Right hindlimb (tissue), 1 donor: Measurements from ENCODE around the gene ZP2.
A peak's percentile ranks its signal among the peaks of the same experiment; 100 is the strongest.
"Not testable (repeated sequence)": the region's sequence is repeated elsewhere in the genome, so short reads cannot be mapped to it uniquely, and the experiment has no call there.

Experiments
- DNase-seq: peaks from one replicate; pipeline ENCODE4 v3.0.0-alpha.2; 2018

ZP2 gene

DNA sequence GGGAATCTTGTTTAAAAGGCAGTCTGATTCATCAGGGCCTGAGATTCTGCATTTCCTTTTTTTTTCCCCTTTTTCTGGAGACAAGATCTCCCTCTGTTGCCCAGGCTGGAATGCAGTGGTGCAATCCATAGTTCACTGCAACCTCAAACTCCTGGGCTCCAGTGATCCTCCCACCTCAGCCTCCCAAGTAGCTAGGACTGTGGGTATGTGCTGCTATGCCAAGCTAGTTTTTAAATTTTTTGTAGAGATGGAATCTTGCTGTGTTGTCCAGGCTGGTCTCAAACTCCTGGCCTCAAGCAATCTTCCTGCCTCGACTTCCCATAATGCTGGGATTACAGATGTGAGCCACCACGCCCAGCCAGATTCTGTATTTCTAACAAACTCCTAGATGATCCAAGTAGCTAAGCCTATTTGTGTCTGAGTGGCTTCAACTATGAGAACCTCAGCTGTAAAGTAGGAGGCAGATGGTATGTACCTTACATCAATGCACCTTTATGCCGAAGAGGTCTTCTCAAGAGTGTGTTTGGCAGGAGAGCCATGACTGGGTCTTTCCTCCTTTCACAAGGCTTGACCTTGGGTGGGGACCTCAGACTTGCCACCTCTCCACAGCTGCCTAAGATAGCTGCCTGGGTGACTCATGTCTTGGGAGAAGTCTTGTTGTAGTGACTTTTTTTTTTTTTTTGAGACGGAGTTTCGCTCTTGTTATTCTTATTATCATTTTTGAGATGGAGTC is 42.0 kb downstream of the ZP2 start:
- no peak for DNase-seq

DNA sequence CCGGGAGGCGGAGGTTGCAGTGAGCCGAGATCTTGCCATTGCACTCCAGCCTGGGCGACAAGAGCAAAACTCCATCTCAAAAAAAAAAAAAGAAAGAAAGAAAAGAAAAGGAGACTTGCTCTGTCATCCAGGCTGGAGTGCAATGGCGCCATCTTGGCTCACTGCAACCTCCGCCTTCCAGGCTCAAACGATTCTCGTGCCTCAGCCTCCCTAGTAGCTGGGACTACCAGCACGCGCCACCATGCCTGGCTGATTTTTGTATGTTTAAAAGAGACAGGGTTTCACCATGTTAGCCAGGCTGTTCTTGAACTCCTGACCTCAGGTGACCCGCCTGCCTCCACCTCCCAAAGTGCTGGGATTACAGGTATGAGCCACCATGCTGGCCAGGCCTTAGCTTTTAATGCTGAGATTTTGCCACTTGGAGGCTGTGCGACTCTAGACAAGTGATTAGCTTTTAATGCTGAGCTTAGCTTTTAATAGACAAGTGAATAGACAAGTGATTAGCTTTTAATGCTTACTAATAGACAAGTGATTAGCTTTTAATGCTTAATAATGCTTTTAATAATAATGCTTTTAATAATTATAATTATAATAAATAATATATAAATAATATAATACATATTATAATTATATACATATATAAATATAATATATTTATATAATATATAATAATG is 43.3 kb downstream of the ZP2 start:
- no peak for DNase-seq

DNA sequence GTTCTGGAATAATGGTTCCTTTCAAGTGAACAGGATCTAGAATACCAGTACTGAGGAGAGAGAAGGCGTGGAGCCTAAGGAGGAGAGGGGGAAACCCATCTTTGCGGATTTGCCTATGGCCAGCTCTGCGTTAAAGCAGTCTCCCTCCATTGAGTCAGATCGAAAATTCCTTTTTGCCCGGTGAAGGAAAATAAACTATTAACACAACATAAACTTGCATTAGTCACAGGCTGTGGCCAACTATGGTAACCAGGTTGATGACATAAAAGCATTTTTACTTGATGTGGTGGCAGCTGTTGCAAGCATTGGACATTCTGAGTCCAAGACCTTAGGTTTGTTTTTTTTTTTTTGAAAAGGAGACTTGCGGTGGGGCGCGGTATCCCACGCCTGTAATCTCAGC is 44.0 kb downstream of the ZP2 start:
- no peak for DNase-seq

DNA sequence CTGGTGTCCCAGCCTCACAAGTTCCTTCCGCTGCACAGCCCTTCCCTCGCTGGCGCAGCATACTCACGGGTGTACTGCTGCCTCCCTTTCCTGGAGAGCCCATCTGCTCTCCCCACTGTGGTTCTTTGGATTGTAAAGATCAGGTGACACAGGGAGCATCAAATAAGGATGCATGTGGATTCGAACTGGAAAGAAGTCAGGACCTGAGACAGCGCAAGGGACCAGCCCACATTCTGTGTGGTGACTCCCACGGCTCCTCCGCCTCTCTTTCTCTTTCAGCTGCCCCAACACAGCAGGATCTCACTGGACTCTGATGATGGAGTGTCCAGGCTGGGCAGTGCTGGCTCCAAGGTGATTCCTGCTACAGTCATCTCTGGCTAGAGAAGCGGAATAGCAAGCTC is 44.8 kb downstream of the ZP2 start:
- no peak for DNase-seq

DNA sequence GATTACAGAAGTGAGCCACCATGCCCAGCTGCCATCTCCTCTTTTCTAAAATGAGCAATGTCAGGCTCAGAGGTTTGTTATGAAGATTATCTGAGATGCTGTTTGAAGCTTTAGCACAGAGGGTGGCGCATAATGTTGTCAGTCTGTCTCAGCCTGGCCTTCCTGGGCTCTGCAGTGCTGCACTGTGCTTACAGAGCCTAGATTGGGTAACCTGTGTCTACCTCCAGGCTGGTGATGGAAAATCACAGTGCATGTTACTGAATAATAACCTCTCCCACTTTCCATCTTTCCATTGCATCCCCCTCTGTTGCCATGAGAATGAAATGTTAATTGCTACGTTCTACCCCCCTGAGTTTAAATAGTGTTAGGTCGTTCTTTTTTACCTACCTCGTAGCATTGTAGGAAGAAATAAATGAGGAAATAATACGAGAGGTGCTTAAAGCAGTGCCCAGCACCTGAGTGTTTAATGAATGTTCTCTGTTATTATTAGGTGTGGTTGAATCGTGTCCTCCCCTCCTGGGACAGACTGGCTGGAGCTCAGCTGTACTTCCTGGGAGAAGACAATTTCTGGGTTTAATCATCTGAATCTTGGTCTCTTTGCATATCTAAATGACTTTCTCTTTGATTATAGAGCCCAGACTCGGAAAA is 46.7 kb downstream of the ZP2 start:
- no peak for DNase-seq

DNA sequence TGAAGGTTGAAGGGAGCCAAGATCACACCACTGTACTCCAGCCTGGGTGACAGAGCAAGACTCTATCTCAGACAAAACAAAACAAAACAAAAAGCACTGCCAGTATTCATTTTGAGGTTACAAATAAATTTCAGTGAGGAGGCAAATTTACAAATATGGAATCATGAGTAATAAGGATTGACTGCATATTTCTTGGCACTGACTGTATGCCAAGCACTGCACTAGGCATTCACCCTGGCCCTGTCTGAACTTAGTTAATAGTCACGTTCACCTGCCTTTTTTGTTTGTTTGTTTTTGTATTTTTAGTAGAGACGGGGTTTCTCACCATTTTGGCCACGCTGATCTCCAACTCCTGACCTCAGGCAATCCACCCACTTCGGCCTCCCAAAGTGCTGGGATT is 47.8 kb downstream of the ZP2 start:
- no peak for DNase-seq

DNA sequence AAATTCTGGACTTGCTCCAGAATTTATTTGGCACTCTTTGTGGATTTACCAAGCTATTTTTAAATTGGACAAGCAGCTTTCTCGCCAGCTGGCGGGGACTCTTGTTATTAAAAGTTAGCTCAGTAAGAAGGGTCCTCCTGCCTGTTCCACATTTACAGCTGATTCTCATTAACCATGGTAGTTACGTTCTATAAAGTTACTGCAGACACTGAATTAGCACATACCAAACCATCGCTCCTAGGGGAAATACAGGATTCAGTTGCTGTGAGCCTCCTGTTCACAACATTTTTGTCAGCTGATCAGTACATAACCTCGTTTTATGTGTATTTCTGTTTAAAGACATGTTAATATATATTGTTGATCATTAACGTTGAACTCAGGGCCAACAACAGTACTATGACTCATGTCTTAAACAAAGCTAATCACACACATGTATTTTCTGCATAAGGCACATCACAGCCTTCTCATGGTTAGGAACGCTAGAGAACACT is 48.7 kb downstream of the ZP2 start:
- peak; percentile 49 for DNase-seq

DNA sequence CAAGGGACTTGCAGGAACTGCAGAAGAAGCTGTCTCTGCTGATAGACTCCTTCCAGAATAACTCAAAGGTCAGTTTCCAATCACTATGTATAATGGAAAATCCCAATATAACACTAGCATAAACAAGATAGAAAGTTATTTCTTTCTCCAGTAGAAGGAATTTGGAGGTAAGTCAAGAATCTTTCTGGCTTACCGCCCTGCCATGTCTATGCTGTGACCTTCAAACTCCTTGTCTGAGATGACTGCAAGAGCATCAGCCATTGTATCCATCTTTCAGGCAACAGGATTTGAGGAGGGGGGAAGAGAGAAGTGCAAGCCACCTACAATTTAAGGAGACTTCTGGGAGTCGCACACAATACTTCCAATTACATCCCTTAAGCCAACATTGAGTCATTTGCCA is 50.2 kb downstream of the ZP2 start:
- no peak for DNase-seq

DNA sequence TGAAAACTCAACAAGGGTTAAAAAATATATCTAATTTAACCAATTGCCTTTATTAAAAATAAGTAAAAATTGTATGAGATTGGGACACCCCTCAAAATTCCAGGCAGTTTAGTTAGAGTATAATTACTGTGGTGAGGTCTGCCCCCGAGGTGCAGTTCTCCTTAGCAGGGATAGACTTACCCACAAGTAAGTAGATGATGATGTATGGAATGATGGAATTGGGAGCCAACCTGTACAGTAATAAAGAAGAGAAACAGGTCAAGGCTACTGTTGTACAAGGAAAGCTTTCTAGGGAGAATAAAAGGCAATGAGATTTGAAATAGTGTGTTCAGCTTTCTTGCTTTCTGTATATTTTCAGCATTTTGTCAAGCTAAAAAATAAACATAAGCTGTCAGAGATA is 51.1 kb downstream of the ZP2 start:
- DNase-seq, result no peak

DNA sequence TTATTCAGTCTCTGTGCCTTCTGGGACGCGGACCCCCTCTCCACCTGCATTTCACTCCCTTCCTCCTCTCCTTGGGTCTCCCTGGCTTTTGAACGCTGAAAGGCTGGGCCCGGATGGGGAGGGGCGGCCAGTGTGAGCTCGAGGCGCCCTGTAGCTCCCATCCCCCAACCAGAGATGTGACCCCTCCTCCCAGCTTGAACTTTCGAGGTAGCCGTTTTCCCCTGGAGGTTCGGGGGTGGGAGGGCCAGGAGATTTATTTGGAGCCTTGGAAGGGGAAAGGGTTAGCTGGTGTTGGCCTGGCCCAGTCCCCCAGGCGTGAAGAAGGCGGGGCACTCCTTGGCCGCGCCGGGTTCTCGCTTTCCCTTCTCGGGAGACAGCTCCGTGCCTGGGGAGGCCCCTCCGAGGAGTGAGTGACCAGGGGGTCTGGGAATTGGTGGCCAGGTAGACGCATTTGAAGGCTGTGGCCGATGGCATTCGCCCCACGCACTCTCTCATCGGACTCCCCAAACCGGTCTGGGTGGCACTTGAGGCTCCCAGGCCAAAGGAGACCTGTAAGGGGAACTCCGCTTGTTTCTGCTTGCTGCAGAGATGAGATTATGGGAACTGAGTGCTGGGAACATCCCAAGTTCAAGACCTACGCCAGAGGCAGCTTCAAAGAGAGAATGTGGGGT is 52.0 kb downstream of the ZP2 start:
- DNase-seq, result peak; percentile 51

DNA sequence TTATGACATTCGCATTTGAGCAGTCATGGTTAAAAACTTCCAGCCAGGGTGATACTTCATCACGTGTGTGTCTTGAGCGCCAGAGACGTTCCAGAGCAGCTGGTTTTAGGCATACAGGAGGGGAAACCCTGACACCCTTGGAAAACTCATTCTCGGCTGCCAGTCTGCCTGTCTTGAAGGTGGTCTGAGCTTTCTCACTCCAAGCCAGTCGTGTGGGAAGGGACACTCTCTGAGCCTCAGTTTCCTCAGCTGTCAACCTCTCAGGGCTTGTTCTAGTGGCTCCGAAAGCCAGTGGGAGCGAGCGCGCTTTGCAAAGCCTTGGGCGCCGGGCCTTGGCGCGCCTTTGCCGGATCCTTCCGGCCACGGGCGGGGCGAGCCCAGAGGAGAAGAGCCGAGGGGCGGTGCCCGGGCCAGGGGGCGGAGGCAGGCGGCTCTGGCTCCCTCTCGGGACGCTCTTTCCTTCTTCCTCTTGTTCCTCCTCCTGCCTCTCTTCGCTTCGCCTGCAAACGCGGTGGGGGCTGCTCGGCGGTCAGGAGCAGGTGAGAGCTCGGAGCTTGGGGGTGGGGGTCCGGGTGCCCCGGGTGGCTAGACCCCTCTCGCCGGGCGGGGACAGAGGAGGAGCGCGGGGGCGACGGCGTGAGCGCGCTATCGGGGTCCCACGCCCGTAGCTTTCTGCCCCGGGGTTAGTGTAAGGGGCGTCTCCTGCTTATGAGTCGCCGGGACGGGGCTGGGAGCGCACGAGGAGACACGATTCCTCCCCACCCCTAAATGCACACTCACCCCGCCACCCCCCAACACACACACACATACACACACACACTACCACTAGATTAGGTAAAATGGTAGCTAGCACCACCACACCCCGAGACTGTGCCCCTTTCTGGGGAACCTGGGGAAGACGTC is 52.9 kb downstream of the ZP2 start, which contains the start of gene LDAF1:
LDAF1 (plus strand) TSS at position 467 of the 903 bp plus-strand sequence. CDS start 2,509 bp downstream, outside the sequence.
- peak; percentile 87 for DNase-seq

DNA sequence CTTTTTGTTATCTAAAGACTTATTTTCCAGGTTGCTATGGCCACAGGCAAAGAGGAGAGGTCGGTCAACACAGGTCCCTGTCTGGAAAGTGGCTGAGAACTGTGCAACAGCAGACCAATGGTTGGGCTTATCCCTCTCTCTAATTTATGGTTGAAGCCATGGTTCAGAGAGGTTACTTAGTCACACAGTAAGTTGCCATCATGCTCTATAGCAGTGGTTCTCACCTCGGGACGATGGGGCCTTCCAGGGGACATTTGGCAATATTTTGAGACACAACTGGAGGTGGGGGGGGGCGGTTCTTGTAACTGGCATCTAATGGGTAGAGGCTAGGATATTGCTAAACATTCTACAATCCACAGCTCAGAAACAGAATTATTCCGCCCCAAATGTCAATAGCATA is 53.7 kb downstream of the ZP2 start:
- DNase-seq, result no peak

DNA sequence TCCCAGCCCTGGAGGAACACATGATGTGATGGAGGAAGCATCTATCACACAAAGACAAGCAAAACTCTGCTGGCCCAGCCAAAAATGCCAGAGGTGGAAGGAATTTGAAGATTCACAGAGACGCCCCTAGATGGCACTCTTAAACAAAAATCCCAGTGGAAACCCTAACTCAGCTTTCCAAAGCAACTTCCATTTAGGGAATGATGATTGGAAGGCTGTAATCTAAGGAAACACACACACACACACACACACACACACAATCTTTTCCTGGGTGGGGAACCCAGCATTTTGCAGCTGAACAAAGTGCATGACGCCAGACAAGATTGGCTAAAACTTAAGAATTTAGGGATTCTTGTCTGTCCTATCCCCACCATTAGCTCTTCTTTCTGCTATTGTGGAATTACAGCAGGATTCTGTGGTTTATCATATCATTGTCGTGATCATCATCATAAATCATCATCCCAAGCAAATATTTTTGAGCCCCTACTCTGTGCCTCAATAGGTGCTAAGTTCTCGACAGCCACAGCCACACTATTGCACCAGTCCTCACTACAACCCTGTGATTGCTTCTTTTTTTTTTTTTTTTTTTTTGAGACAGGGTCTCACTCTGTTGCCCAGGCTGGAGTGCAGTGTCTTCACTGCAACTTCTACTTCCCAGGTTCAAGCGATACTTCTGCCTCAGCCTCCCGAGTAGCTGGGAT is 54.5 kb downstream of the ZP2 start:
- peak; percentile 65 for DNase-seq

DNA sequence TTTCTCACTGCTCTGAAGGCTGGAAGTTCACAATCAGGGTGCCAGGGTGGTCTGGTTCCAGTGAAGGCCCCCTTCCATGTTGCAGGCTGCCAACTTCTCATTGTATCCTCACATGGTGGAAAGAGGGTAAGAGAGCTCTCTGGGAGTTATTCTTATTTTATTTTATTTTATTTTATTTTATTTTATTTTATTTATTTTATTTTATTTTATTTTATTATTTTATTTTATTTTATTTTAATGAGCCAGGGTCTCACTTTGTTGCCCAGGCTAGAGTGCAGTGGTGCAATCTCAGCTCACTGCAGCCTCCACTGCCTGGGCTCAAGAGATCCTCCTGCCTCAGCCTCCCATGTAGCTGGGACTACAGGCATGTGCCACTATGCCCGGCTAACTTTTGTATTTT is 55.4 kb downstream of the ZP2 start:
- not testable (repeated sequence) for DNase-seq

DNA sequence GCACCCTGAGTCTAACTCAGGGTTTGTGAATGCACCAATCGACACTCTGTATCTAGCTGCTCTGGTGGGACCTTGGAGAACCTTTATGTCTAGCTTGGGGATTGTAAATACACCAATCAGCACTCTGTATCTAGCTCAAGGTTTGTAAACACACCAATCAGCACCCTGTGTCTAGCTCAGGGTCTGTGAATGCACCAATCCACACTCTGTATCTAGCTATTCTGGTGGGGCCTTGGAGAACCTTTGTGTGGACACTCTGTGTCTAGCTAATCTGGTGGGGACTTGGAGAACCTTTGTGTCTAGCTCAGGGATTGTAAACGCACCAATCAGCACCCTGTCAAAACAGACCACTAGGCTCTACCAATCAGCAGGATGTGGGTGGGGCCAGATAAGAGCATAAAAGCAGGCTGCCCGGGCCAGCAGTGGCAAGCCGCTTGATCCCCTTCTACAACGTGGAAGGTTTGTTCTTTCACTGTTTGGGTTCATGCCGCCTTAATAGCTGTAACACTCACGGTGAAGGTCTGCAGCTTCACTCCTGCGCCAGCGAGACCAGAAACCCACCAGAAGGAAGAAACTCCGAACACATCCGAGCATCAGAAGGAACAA is 58.1 kb downstream of the ZP2 start:
- not testable (repeated sequence) for DNase-seq

DNA sequence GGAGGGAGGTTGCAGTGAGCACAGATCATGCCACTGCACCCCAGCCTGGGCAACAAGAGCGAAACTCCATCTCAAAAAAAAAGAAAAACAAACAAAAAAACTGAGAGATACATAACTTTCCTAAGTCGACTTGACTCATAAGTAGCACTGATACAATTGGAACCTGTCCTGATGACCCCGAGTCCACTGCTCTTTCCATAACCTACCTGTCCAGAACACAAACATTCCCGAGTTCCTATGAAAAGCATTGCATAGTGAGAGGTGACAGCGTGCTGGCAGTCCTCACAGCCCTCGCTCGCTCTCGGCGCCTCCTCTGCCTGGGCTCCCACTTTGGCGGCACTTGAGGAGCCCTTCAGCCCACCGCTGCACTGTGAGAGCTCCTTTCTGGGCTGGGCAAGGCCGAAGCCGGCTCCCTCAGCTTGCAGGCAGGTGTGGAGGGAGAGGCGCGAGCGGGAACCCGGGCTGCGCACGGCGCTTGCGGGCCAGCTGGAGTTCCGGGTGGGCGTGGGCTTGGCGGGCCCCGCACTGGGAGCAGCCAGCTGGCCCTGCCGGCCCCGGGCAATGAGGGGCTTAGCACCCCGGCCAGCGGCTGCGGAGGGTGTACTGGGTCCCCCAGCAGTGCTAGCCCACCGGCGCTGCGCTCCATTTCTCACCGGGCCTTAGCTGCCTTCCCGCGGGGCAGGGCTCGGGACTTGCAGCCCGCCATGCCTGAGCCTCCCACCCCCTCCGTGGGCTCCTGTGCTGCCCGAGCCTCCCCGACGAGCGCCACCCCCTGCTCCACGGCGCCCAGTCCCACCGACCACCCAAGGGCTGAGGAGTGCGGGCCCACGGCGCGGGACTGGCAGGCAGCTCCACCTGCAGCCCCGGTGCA is 59.0 kb downstream of the ZP2 start:
- DNase-seq, result not testable (repeated sequence)

DNA sequence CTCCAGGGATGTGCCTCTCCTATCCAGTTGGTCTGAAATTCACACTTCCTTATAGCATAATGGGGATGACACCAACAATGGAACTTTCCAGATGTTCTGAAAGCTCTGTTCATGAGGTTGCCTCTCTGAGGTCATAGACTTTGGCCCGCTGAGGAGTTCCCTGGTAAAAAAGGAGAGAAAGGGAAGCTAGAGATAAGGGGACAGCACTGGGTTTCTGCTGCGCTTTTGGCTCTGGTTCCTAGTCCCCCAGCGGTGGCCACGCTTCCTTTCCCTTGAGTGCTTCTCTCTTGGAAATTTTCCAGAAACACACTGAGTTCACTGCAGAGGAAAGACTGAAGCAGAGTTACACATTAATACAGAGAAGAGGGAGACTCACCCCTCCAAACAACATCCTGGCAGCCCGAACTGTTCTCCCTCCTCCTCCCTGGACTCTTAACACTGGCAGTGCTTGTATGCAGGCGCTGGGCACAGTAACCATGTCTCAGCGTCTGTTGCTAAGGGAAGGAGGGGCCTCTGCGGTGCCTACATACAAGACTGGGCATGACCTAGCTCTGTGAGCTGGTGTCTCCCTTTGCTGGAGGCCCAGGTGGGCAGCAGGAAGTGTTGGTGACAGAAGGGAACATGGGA is 60.9 kb downstream of the ZP2 start, which contains the start of gene DNAH3:
DNAH3 (minus strand) TSS at position 472 of the 627 bp plus-strand sequence. CDS start 527 bp downstream, outside the sequence.
- DNase-seq, result no peak
